BLaER1 (cell line): ENCODE data around the gene SAMD3.

Experiments used
- H3K27ac ChIP-seq: shearing (Covaris generic); formaldehyde crosslinking; 2 replicates; pipeline ENCODE4 v1.8.1; 2022
- H3K27me3 ChIP-seq: shearing (Covaris generic); formaldehyde crosslinking; 2 replicates; pipeline ENCODE4 v1.8.1; 2022
- H3K36me3 ChIP-seq: shearing (Covaris generic); formaldehyde crosslinking; 2 replicates; pipeline ENCODE4 v1.8.1; 2022
- H3K4me1 ChIP-seq: shearing (Covaris generic); formaldehyde crosslinking; 2 replicates; pipeline ENCODE4 v1.8.1; 2022
- H3K4me2 ChIP-seq: shearing (Covaris generic); formaldehyde crosslinking; 2 replicates; pipeline ENCODE4 v1.8.1; 2022
- H3K4me3 ChIP-seq: shearing (Covaris generic); formaldehyde crosslinking; 2 replicates; pipeline ENCODE4 v1.8.1; 2022
- H3K9ac ChIP-seq: shearing (Covaris generic); formaldehyde crosslinking; 2 replicates; pipeline ENCODE4 v1.8.1; 2022
- H3K9me3 ChIP-seq: shearing (Covaris generic); formaldehyde crosslinking; 2 replicates; pipeline ENCODE4 v1.8.1; 2022
- H4K20me1 ChIP-seq: shearing (Covaris generic); formaldehyde crosslinking; 2 replicates; pipeline ENCODE4 v1.8.1; 2022
- Cebpa-rat ChIP-seq: shearing (Covaris generic); IDR thresholded peaks from 2 replicates; pipeline ENCODE4 v1.8.1; 2022

SAMD3 gene

DNA sequence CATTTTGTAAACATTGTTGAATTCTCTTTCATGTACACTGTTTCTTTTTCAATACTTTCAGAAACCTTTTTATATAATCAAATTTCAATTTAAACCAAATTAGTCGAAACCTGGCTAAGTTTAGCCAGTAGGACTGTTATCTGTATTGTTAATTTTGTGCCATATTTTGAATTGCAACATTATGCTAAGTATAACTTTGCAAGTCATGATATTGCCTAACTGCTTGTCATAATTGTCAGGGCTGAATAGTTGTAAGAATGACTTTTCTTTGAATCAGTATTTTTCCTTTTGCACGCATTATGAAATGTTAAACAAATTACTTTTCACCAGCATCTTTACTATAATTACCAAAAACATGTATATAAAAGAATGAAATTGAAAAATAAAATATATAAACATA, 82.7 kb downstream of the SAMD3 start:
- Histone ChIP-seq H3K9ac (no peak overlapping the region), H3K4me1 (no peaks in the 10 kb centered on the region), H3K27ac (no peak overlapping the region), H3K4me3 (no peak overlapping the region), H3K4me2 (no peak overlapping the region), H3K36me3 (peaks cover 72% of the 10 kb centered on the region), H4K20me1 (no peaks in the 10 kb centered on the region), H3K9me3 (no peaks in the 10 kb centered on the region), H3K27me3 (no peaks in the 10 kb centered on the region)
- TF ChIP-seq Cebpa-rat: no peak

DNA sequence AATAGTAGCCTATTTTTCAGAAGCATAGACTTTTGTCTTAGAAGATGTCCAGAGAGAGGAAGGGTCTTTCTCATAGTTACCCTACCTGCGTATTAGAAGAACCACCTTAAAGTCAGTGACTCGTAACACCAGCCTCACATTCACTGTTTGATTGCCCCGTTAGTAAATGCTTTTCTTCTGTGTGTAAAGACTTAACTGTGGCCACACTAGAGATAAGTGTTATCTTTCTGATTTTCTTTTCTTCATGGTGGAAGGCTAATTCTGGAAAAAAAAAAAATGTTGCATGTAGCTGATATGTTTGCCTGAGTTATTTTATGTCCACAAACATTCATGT, 83.9 kb downstream of the SAMD3 start:
- Histone ChIP-seq H4K20me1 (no peaks in the 10 kb centered on the region), H3K4me2 (no peak overlapping the region), H3K9me3 (no peaks in the 10 kb centered on the region), H3K27ac (no peak overlapping the region), H3K9ac (no peak overlapping the region), H3K4me3 (no peak overlapping the region), H3K27me3 (no peaks in the 10 kb centered on the region), H3K36me3 (peaks cover 77% of the 10 kb centered on the region), H3K4me1 (no peaks in the 10 kb centered on the region)
- TF ChIP-seq Cebpa-rat: no peak

GRCh38 chr6:130138116-130138908, 84.4 kb downstream of the SAMD3 start:
- H3K4me2 ChIP-seq: no peak overlapping the region

DNA sequence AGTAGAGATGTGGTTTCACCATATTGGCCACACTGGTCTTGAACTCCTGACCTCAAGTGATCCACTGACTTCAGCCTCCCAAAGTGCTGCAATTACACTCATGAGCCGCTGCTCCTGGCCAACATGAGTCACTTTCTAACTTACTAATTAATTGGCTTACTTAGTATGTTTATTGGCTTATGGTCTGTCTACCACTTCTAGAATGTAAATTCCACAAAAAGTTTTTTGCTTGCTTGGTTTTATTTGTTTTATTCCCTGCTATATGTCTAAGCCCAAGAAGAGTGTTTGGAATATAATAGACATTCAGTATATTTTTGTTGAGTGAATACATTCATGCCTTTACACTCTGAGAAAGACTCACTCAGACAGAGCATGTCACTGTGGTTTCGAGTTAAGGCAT, 86.0 kb downstream of the SAMD3 start:
- Histone ChIP-seq H3K9ac (no peak overlapping the region), H4K20me1 (no peaks in the 10 kb centered on the region), H3K4me3 (no peak overlapping the region), H3K36me3 (peaks cover 63% of the 10 kb centered on the region), H3K9me3 (no peaks in the 10 kb centered on the region), H3K27me3 (no peaks in the 10 kb centered on the region), H3K4me1 (no peaks in the 10 kb centered on the region), H3K27ac (no peak overlapping the region), H3K4me2 (no peak overlapping the region)
- TF ChIP-seq Cebpa-rat: no peak

More at GRCh38 chr6:130138116-130138908, 84.4 kb downstream of the SAMD3 start:
- Histone ChIP-seq H3K27me3 (no peaks in the 10 kb centered on the region), H3K9ac (no peak overlapping the region), H3K36me3 (peaks cover 73% of the 10 kb centered on the region), H3K4me1 (no peaks in the 10 kb centered on the region), H4K20me1 (no peaks in the 10 kb centered on the region), H3K9me3 (no peaks in the 10 kb centered on the region), H3K4me3 (no peak overlapping the region), H3K27ac (no peak overlapping the region)
- no peak for TF ChIP-seq Cebpa-rat

GRCh38 chr6:130134582-130134981, 88.2 kb downstream of the SAMD3 start:
- H3K36me3 ChIP-seq: peaks cover 53% of the 10 kb centered on the region
- H3K4me3 ChIP-seq: no peak overlapping the region
- no peak overlapping the region for H3K4me2 ChIP-seq
- no peak for TF ChIP-seq Cebpa-rat
- H4K20me1 ChIP-seq: no peaks in the 10 kb centered on the region
- H3K9me3 ChIP-seq: no peaks in the 10 kb centered on the region
- H3K27me3 ChIP-seq: no peaks in the 10 kb centered on the region
- no peaks in the 10 kb centered on the region for H3K4me1 ChIP-seq
- no peak overlapping the region for H3K27ac ChIP-seq
- no peak overlapping the region for H3K9ac ChIP-seq

- TF ChIP-seq Cebpa-rat: no peak
- Histone ChIP-seq H4K20me1 (no peaks in the 10 kb centered on the region), H3K4me2 (no peak overlapping the region), H3K4me3 (no peak overlapping the region), H3K36me3 (peaks cover 42% of the 10 kb centered on the region), H3K9me3 (no peaks in the 10 kb centered on the region), H3K9ac (no peak overlapping the region), H3K27ac (no peak overlapping the region), H3K27me3 (no peaks in the 10 kb centered on the region), H3K4me1 (no peaks in the 10 kb centered on the region)
Measured at GRCh38 chr6:130132286-130132701, 90.5 kb downstream of the SAMD3 start.

GRCh38 chr6:130129762-130130246, 92.9 kb downstream of the SAMD3 start:
- H3K9ac ChIP-seq: no peak overlapping the region
- peaks cover 32% of the 10 kb centered on the region for H3K36me3 ChIP-seq
- TF ChIP-seq Cebpa-rat: no peak
- H3K27ac ChIP-seq: no peak overlapping the region
- no peaks in the 10 kb centered on the region for H3K4me1 ChIP-seq
- no peak overlapping the region for H3K4me2 ChIP-seq
- no peaks in the 10 kb centered on the region for H4K20me1 ChIP-seq
- H3K27me3 ChIP-seq: no peaks in the 10 kb centered on the region
- H3K9me3 ChIP-seq: no peaks in the 10 kb centered on the region
- no peak overlapping the region for H3K4me3 ChIP-seq

DNA sequence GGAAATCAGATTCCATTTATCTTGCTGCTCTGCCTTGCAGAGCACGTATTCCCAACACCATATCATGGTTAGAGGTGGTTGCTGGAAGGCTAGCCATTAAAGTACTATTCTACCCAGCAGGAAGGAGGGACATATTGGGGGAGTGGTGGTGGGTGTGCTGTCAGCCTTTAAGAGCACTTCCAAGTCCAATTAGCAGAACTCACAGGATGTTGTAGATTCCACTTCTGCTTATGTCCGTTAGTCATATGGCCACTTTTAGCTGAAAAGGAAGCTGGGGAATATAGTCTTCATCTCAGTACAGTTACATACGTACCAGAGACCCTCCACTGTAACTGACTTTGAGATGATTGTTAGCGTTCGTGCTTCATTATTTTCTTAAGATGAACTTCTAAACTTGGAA, 94.4 kb downstream of the SAMD3 start:
- Histone ChIP-seq H3K4me1 (no peaks in the 10 kb centered on the region), H3K9me3 (no peaks in the 10 kb centered on the region), H3K9ac (no peak overlapping the region)

DNA sequence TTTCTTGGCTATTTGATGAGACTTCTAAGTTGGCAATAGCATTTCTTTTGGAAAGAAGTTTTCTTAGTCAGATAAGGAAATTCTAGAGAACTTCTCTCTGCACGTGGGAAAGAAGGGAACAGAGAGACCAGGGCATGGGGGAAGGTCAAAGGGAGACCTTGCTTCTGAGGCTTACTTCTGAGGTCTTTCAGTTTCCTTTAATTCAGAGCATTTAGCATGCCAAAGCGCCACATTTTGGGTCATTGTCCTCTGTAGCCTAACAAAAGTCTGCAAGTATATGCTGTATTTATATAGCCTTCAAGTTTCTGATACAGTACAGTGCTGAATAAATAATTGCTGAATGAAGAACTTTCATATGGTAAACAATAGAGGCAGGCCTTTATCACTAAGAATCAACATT, 95.6 kb downstream of the SAMD3 start:
- H3K4me2 ChIP-seq: no peak overlapping the region
- no peak overlapping the region for H3K4me3 ChIP-seq
- H3K27ac ChIP-seq: no peak overlapping the region
- no peaks in the 10 kb centered on the region for H3K9me3 ChIP-seq
- no peak overlapping the region for H3K9ac ChIP-seq
- no peaks in the 10 kb centered on the region for H3K4me1 ChIP-seq
- peaks cover 28% of the 10 kb centered on the region for H3K36me3 ChIP-seq
- TF ChIP-seq Cebpa-rat: no peak
- H4K20me1 ChIP-seq: no peaks in the 10 kb centered on the region
- H3K27me3 ChIP-seq: no peaks in the 10 kb centered on the region

More for the DNA sequence above, 94.4 kb downstream of the SAMD3 start:
- H3K27ac ChIP-seq: no peak overlapping the region
- TF ChIP-seq Cebpa-rat: no peak
- peaks cover 33% of the 10 kb centered on the region for H3K36me3 ChIP-seq
- no peaks in the 10 kb centered on the region for H4K20me1 ChIP-seq
- no peaks in the 10 kb centered on the region for H3K27me3 ChIP-seq
- no peak overlapping the region for H3K4me3 ChIP-seq
- no peak overlapping the region for H3K4me2 ChIP-seq

GRCh38 chr6:130122243-130122642, 100.5 kb downstream of the SAMD3 start:
- Histone ChIP-seq H3K9ac (no peak overlapping the region), H3K9me3 (no peaks in the 10 kb centered on the region), H3K27ac (no peak overlapping the region), H4K20me1 (no peaks in the 10 kb centered on the region), H3K27me3 (no peaks in the 10 kb centered on the region), H3K36me3 (peaks cover 23% of the 10 kb centered on the region), H3K4me3 (no peak overlapping the region), H3K4me2 (no peak overlapping the region), H3K4me1 (peaks cover 10% of the 10 kb centered on the region)
- no peak for TF ChIP-seq Cebpa-rat
